H1 (cell line): ENCODE results near the gene MORF4L1. TPM values are rescaled to one million over a fixed set of nuclear protein-coding genes. Genes with fewer than 3 reads are reported as not detected.

Source experiments
- CTCF ChIA-PET: fragments of 300-600 bp; sonication (Branson Sonifier 250); formaldehyde crosslinking; loops from one replicate; lab custom pipeline; 2021; ENCODE audit not compliant: partially characterized antibody; lab: Charles Lee
- POLR2A ChIA-PET: fragments of 300-600 bp; sonication (Branson Sonifier 250); formaldehyde crosslinking; loops from one replicate; lab custom pipeline; 2021; ENCODE audit warnings: inconsistent platforms; ENCODE audit not compliant: partially characterized antibody; lab: Charles Lee
- DNase-seq, 2 experiments: peaks; one replicate each; pipeline versions ENCODE4 v3.0.0 to v3.0.0-alpha.2; 2010 to 2022; ENCODE audit warnings: low spot score in 2 of 2, low read depth in 1 of 2, mixed read lengths in 1 of 2
- FAIRE-seq: peaks from 2 replicates; lab custom pipeline; 2011; peaks lifted over from hg19 to GRCh38; lab: Jason Lieb, UNC
- H2AFZ ChIP-seq: 2 replicates; pipeline ENCODE4 v1.8.1; 2012; ENCODE audit warnings: low read length, inconsistent platforms
- H2AK5ac ChIP-seq: 2 replicates; pipeline ENCODE4 v1.6.1; 2013; ENCODE audit warnings: low read depth, low read length
- H2BK120ac ChIP-seq: replicated peaks from 2 replicates; pipeline ENCODE3; 2013; ENCODE audit warnings: low read depth, low read length, inconsistent platforms
- H2BK12ac ChIP-seq: 2 replicates; pipeline ENCODE4 v1.6.1; 2013; ENCODE audit warnings: low read depth, low read length
- H2BK15ac ChIP-seq: 2 replicates; pipeline ENCODE4 v1.6.1; 2013; ENCODE audit warnings: low read length
- H2BK20ac ChIP-seq: 2 replicates; pipeline ENCODE4 v1.6.1; 2013; ENCODE audit warnings: low read length
- H2BK5ac ChIP-seq: 2 replicates; pipeline ENCODE4 v1.6.1; 2013; ENCODE audit warnings: low read depth, low read length
- H3K14ac ChIP-seq: 2 replicates; pipeline ENCODE4 v1.6.1; 2013; ENCODE audit warnings: inconsistent platforms; ENCODE audit not compliant: insufficient read length
- H3K18ac ChIP-seq: 2 replicates; pipeline ENCODE4 v1.6.1; 2013; ENCODE audit warnings: low read length; ENCODE audit errors: extremely low read depth
- H3K23ac ChIP-seq: 2 replicates; pipeline ENCODE4 v1.6.1; 2013; ENCODE audit warnings: inconsistent platforms; ENCODE audit not compliant: insufficient read length
- H3K23me2 ChIP-seq: 2 replicates; pipeline ENCODE4 v1.6.1; 2013; ENCODE audit warnings: low read depth, low read length
- H3K27ac ChIP-seq: 2 replicates; pipeline ENCODE4 v1.6.1; 2011; ENCODE audit warnings: low read depth, low read length, inconsistent platforms
- H3K27me3 ChIP-seq, 4 experiments: replicated peaks in 1 of 4; 1 replicate in 1 of 4; 2 replicates in 3 of 4; pipeline versions ENCODE4 v1.6.1 to v1.8.1; 2011 to 2013; ENCODE audit warnings: low read length in 3 of 4, mild to moderate bottlenecking in 3 of 4, inconsistent platforms in 2 of 4, mixed read lengths in 2 of 4, moderate library complexity in 1 of 4; ENCODE audit not compliant: control insufficient read depth in 3 of 4, insufficient read depth in 3 of 4; ENCODE audit errors: extremely low read depth in 1 of 4
- H3K36me3 ChIP-seq, 4 experiments: 2 replicates each; pipeline versions ENCODE4 v1.6.1 to v1.8.1; 2011 to 2013; ENCODE audit warnings: mild to moderate bottlenecking in 4 of 4, low read length in 3 of 4, moderate library complexity in 2 of 4, control low read depth in 1 of 4, inconsistent platforms in 1 of 4; ENCODE audit not compliant: insufficient read depth in 4 of 4, control insufficient read depth in 2 of 4
- H3K4ac ChIP-seq: replicated peaks from 2 replicates; pipeline ENCODE3; 2013; ENCODE audit warnings: low read length, low read depth, mixed read lengths, inconsistent platforms; ENCODE audit not compliant: insufficient read length
- H3K4me1 ChIP-seq, 4 experiments: replicated peaks in 1 of 4; 1 replicate in 1 of 4; 2 replicates in 3 of 4; pipeline versions ENCODE4 v1.6.1 to v1.8.1; 2011 to 2013; ENCODE audit warnings: low read length in 3 of 4, inconsistent platforms in 2 of 4, mixed read lengths in 1 of 4; ENCODE audit not compliant: insufficient read depth in 4 of 4, control insufficient read depth in 3 of 4
- H3K4me2 ChIP-seq, 2 experiments: 2 replicates each; pipeline versions ENCODE4 v1.6.1 to v1.8.1; 2011 to 2013; ENCODE audit warnings: low read depth in 2 of 2, low read length in 2 of 2, control low read depth in 1 of 2, inconsistent platforms in 1 of 2, mild to moderate bottlenecking in 1 of 2; ENCODE audit not compliant: insufficient read depth in 1 of 2
- H3K4me3 ChIP-seq, 4 experiments: fragments of 200-600, 300-600 bp in 1 of 4; sonication (generic), shearing (Covaris generic), sonication (Bioruptor Twin) in 1 of 4; 2 replicates each; pipeline versions ENCODE4 v1.5.1 to v1.8.1; 2011 to 2016; ENCODE audit warnings: low read length in 4 of 4, low read depth in 3 of 4, control low read depth in 2 of 4, inconsistent platforms in 2 of 4, mild to moderate bottlenecking in 2 of 4, mixed read lengths in 1 of 4, moderate library complexity in 1 of 4; ENCODE audit not compliant: insufficient read depth in 2 of 4; ENCODE audit errors: extremely low read depth in 1 of 4
- H3K56ac ChIP-seq: replicated peaks from 2 replicates; pipeline ENCODE3; 2013; ENCODE audit warnings: low read depth, mild to moderate bottlenecking, mixed read lengths, low read length, inconsistent platforms; ENCODE audit not compliant: insufficient read length
- H3K79me1 ChIP-seq: 2 replicates; pipeline ENCODE4 v1.6.1; 2013; ENCODE audit warnings: low read depth, low read length, control low read depth
- H3K79me2 ChIP-seq, 2 experiments: 2 replicates each; pipeline versions ENCODE4 v1.6.1 to v1.8.1; 2012 to 2013; ENCODE audit warnings: low read length in 2 of 2, mild to moderate bottlenecking in 2 of 2, inconsistent platforms in 1 of 2; ENCODE audit not compliant: insufficient read depth in 2 of 2, control insufficient read depth in 1 of 2
- H3K9ac ChIP-seq, 4 experiments: replicated peaks in 1 of 4; 1 replicate in 1 of 4; 2 replicates in 3 of 4; pipeline versions ENCODE4 v1.6.1 to v1.8.1; 2011 to 2013; ENCODE audit warnings: low read depth in 3 of 4, low read length in 3 of 4, control low read depth in 2 of 4, mild to moderate bottlenecking in 2 of 4, moderate library complexity in 2 of 4, inconsistent platforms in 1 of 4; ENCODE audit errors: extremely low read depth in 1 of 4
- H3K9me3 ChIP-seq, 2 experiments: 2 replicates each; pipeline versions ENCODE4 v1.6.1 to v1.8.1; 2012 to 2013; ENCODE audit warnings: mild to moderate bottlenecking in 2 of 2, moderate library complexity in 2 of 2, control low read depth in 1 of 2, inconsistent platforms in 1 of 2, low read depth in 1 of 2, low read length in 1 of 2, mixed read lengths in 1 of 2; ENCODE audit not compliant: insufficient read depth in 2 of 2
- H4K20me1 ChIP-seq, 2 experiments: replicated peaks in 1 of 2; 2 replicates each; pipeline versions ENCODE3 to v1.8.1; 2011 to 2013; ENCODE audit warnings: inconsistent platforms in 2 of 2, low read length in 2 of 2, mild to moderate bottlenecking in 1 of 2; ENCODE audit not compliant: insufficient read depth in 2 of 2, control insufficient read depth in 1 of 2
- H4K5ac ChIP-seq: 2 replicates; pipeline ENCODE4 v1.6.1; 2013; ENCODE audit warnings: low read length, low read depth, mixed read lengths, inconsistent platforms; ENCODE audit not compliant: insufficient read length
- H4K8ac ChIP-seq: 2 replicates; pipeline ENCODE4 v1.8.0; 2013; ENCODE audit warnings: mild to moderate bottlenecking, moderate library complexity, low read length, inconsistent platforms; ENCODE audit not compliant: insufficient read depth; ENCODE audit errors: extremely low read depth
- H4K91ac ChIP-seq: replicated peaks from 2 replicates; pipeline ENCODE3; 2013; ENCODE audit warnings: low read length, mixed read lengths, inconsistent platforms; ENCODE audit not compliant: insufficient read length
- ATF3 ChIP-seq: IDR thresholded peaks from 2 replicates; pipeline ENCODE4 v1.6.1; 2011; ENCODE audit warnings: low read depth, mild to moderate bottlenecking, low read length; ENCODE audit not compliant: insufficient read depth
- CHD1 ChIP-seq: IDR thresholded peaks from 2 replicates; pipeline ENCODE4 v1.6.1; 2012; ENCODE audit warnings: low read depth, low read length, improper control_type of control experiment
- CTBP2 ChIP-seq: IDR thresholded peaks from 2 replicates; pipeline ENCODE4 v1.7.0; 2011; ENCODE audit warnings: borderline replicate concordance, mild to moderate bottlenecking, moderate library complexity, mixed read lengths, low read length; ENCODE audit not compliant: insufficient read depth, insufficient read length
- HDAC2 ChIP-seq, 2 experiments: fragments of 300-600 bp in 1 of 2; sonication (generic) in 1 of 2; IDR thresholded peaks; 2 replicates each; pipeline ENCODE4 v1.6.1; 2011 to 2012; ENCODE audit warnings: low read depth in 2 of 2, low read length in 2 of 2, mild to moderate bottlenecking in 2 of 2, moderate library complexity in 2 of 2, borderline replicate concordance in 1 of 2, inconsistent platforms in 1 of 2
- TEAD4 ChIP-seq: IDR thresholded peaks from 2 replicates; pipeline ENCODE4 v1.6.1; 2012; ENCODE audit warnings: low read depth, low read length, inconsistent platforms, mixed read lengths
- WGBS, 2 experiments: shearing (Covaris generic) in 1 of 2; methylation state at CpG; one replicate each; pipeline versions ENCODE4 v1.1.6 to v1.1.7; 2013 to 2015; ENCODE audit warnings: low lambda C conversion rate in 2 of 2, mixed read lengths in 2 of 2, inconsistent platforms in 1 of 2, low coverage in 1 of 2, missing lambda C conversion rate in 1 of 2; ENCODE audit not compliant: insufficient replicate concordance in 2 of 2, insufficient coverage in 1 of 2, insufficient read length in 1 of 2; ENCODE audit errors: extremely low coverage in 1 of 2, missing lambda C conversion rate in 1 of 2; 5-methylcytosine and 5-hydroxymethylcytosine counted together
- long read RNA-seq, 2 experiments: library from RNA in 1 of 2; library from capped mRNA in 1 of 2; stranded (forward); transcript quantifications; one replicate each; pipeline ENCODE4 v2.0.0, GENCODE V29; 2021; ENCODE audit warnings: inconsistent platforms in 1 of 2
- polyA minus RNA-seq, 3 experiments: library from RNA; depleted of rRNA, polyadenylated mRNA; stranded (reverse); fragments of >200 nt; gene quantifications; 1 replicate in 2 of 3; 2 replicates in 1 of 3; pipeline ENCODE4 v1.2.3, GENCODE V29; 2011
- polyA plus RNA-seq, 7 experiments: library from polyadenylated mRNA; depleted of rRNA in 3 of 7; stranded (reverse) in 5 of 7; unstranded in 2 of 7; fragments of >200 nt in 5 of 7; fragments of 200-250 nt in 2 of 7; gene quantifications; 1 replicate in 5 of 7; 2 replicates in 1 of 7; 4 replicates in 1 of 7; pipeline versions ENCODE4 v1.2.1 to v1.2.3, GENCODE V29; 2011 to 2013; ENCODE audit warnings: missing spikeins in 2 of 7, mixed read lengths in 2 of 7
- total RNA-seq: library from RNA; stranded (reverse); fragmentation: NEBNext Ultra II Directional; extraction: Animal tissue kit (Norgen Biotek cat#: 25700); gene quantifications from 2 replicates; pipeline ENCODE4 v1.2.1, GENCODE V29; 2021

The MORF4L1 gene
- total RNA-seq (533 and 562 TPM in 2 replicates), polyA plus RNA-seq (2011; rRNA removed) (127 and 260 TPM in 2 replicates), polyA minus RNA-seq (2011; rRNA and poly(A)+ RNA removed) (100 and 144 TPM in 2 replicates)
- 455 TPM for polyA plus RNA-seq (2011; cell fraction: cytosol; rRNA removed)
- 66.3 TPM for polyA plus RNA-seq (2011; cell fraction: nucleus; rRNA removed)
- 484 to 839 TPM (median 577 TPM) in 4 replicates for polyA plus RNA-seq (2012, experiment 1 of 2)
- polyA plus RNA-seq (2012, experiment 2 of 2), result 73.1 TPM
- 575 TPM for polyA plus RNA-seq (2013, experiment 1 of 2)
- 580 TPM for polyA plus RNA-seq (2013, experiment 2 of 2)
- polyA minus RNA-seq (2011; cell fraction: cytosol; rRNA and poly(A)+ RNA removed), result 121 TPM
- 98.9 TPM for polyA minus RNA-seq (2011; cell fraction: nucleus; rRNA and poly(A)+ RNA removed)
- long read RNA-seq, experiment 1, transcript MORF4L1-203 (12 exons, 1,880 nt), result major isoform, 98 of 436 reads
- long read RNA-seq, experiment 1, partial matches to known transcripts, result 318 of 436 reads
- long read RNA-seq, experiment 1, other reads (novel, unspliced or antisense), result 18 of 436 reads
- long read RNA-seq, experiment 2, transcript MORF4L1-201 (13 exons, 2,359 nt), result minor isoform, 19 of 2,062 reads
- long read RNA-seq, experiment 2, transcript MORF4L1-203 (12 exons, 1,880 nt), result major isoform, 1,304 of 2,062 reads
- long read RNA-seq, experiment 2, partial matches to known transcripts, result 672 of 2,062 reads
- long read RNA-seq, experiment 2, other reads (novel, unspliced or antisense), result 62 of 2,062 reads

GRCh38 chr15:78872155-78872971 is at the start of gene MORF4L1:
TSS of gene MORF4L1 (plus strand) at chr15:78872890. CDS start at chr15:78873018, 128 bp downstream.
- ChIA-PET POLR2A (interaction anchor here (0.6 to 5.4 kb wide), 19 partner anchors 9 to 604 kb away, joined by 3 to 59 read pairs (median 6); partner anchors contain the start of genes ADAMTS7 and CTSH), CTCF (interaction anchor here (0.7 to 4.2 kb wide), 7 partner anchors 12 to 160 kb away, joined by 3 to 21 read pairs (median 4); partner anchors contain the start of gene ADAMTS7)
- peak within 1 kb of the TSS; percentile 97 to 100 (median 99) for H3K4me3 ChIP-seq
- peak within 1 kb of the TSS; percentile 80; the same call in 1 of the 2 replicates for H2BK20ac ChIP-seq
- FAIRE-seq (no peak), DNase-seq (peak; percentile 97)
- peak within 1 kb of the TSS; percentile 99; the same call in 1 of the 2 replicates for H2BK12ac ChIP-seq
- peak within 1 kb of the TSS; percentile 96 for H3K4ac ChIP-seq
- H4K20me1 ChIP-seq, result peaks cover 15 to 24% of the 10 kb centered on the region in 2 experiments
- no peaks in the 10 kb centered on the region for H3K79me1 ChIP-seq
- no peaks in the 10 kb centered on the region for H3K27me3 ChIP-seq
- peak within 1 kb of the TSS; percentile 98 for H4K5ac ChIP-seq
- H3K23me2 ChIP-seq, result peaks cover 4% of the 10 kb centered on the region; the same call in 1 of the 2 replicates
- H3K23ac ChIP-seq, result no peak within 1 kb of the TSS
- H3K14ac ChIP-seq, result no peak within 1 kb of the TSS
- H3K27ac ChIP-seq, result peak within 1 kb of the TSS; percentile 100
- no peaks in the 10 kb centered on the region for H3K36me3 ChIP-seq
- peaks cover 37 to 43% of the 10 kb centered on the region in 2 experiments for H3K79me2 ChIP-seq
- peak within 1 kb of the TSS; percentile 97; the same call in 1 of the 2 replicates for H2BK15ac ChIP-seq
- peak within 1 kb of the TSS; percentile 78 to 87 for H3K4me2 ChIP-seq
- H2BK5ac ChIP-seq, result peak within 1 kb of the TSS; percentile 100
- H3K18ac ChIP-seq, result peak within 1 kb of the TSS; percentile 98
- H4K8ac ChIP-seq, result peak within 1 kb of the TSS; percentile 100; the same call in 1 of the 2 replicates
- H3K4me1 ChIP-seq, result peaks cover 1 to 7% (median 4%) of the 10 kb centered on the region in 4 experiments; a peak in 3 of 7 replicates
- peak within 1 kb of the TSS; percentile 61; the same call in 1 of the 2 replicates for H2AFZ ChIP-seq
- peak within 1 kb of the TSS; percentile 88 for H2BK120ac ChIP-seq
- H3K56ac ChIP-seq, result peak within 1 kb of the TSS; percentile 96
- no peaks in the 10 kb centered on the region for H3K9me3 ChIP-seq
- H4K91ac ChIP-seq, result peak within 1 kb of the TSS; percentile 100
- peak within 1 kb of the TSS; percentile 99 for H2AK5ac ChIP-seq
- 8% methylated on average over 17 of the region's 52 CpGs; no CpG with 5 or more reads in 1 of the 2 experiments for WGBS, 2 experiments
- H3K9ac ChIP-seq, result peak within 1 kb of the TSS; percentile 94 to 100 (median 100)
- TF ChIP-seq ATF3 (peak; percentile 91; the same call in 1 of the 2 replicates), HDAC2 (IDR thresholded peaks at IDR 0.05; ENCODE audit: borderline replicate concordance in 1 of 2, low read depth in 2 of 2, low read length in 2 of 2) (no peak), TEAD4 (no peak), CTBP2 (no peak), CHD1 (no peak)
